HG03064 (cell line): ENCODE results near the gene C12orf75.
"Not testable (repeated sequence)": the region's sequence is repeated elsewhere in the genome, so short reads cannot be mapped to it uniquely, and the experiment has no call there.

Experiments used
- ATAC-seq: cut with Tn5 transposase; IDR thresholded peaks from one replicate; pipeline ENCODE4 v1.9.1; 2021; ENCODE audit warnings: low read depth; ENCODE audit not compliant: unreplicated experiment

C12orf75 gene

GRCh38 chr12:105334001-105334400 lies 3.5 kb downstream of the C12orf75 start:
- ATAC-seq, result no peak

GRCh38 chr12:105334582-105334981 lies 4.1 kb downstream of the C12orf75 start:
- ATAC-seq, result no peak

GRCh38 chr12:105335856-105336255 lies 5.4 kb downstream of the C12orf75 start:
- no peak for ATAC-seq

GRCh38 chr12:105336411-105336810 lies 5.9 kb downstream of the C12orf75 start:
- no peak for ATAC-seq

- ATAC-seq, result no peak
Observed at GRCh38 chr12:105337391-105337790, 6.9 kb downstream of the C12orf75 start.

- no peak for ATAC-seq
Observed at GRCh38 chr12:105338966-105339365, 8.5 kb downstream of the C12orf75 start.

GRCh38 chr12:105341010-105341409 lies 10.5 kb downstream of the C12orf75 start:
- ATAC-seq, result no peak

- ATAC-seq, result not testable (repeated sequence)
Observed at GRCh38 chr12:105341620-105342019, 11.1 kb downstream of the C12orf75 start.

- ATAC-seq, result no peak
Observed at GRCh38 chr12:105342464-105342863, 12.0 kb downstream of the C12orf75 start.

- no peak for ATAC-seq
Observed at GRCh38 chr12:105343836-105344235, 13.3 kb downstream of the C12orf75 start.

- ATAC-seq, result no peak
Observed at GRCh38 chr12:105347499-105347898, 17.0 kb downstream of the C12orf75 start.

GRCh38 chr12:105348142-105348541 lies 17.7 kb downstream of the C12orf75 start:
- no peak for ATAC-seq

- no peak for ATAC-seq
Observed at GRCh38 chr12:105348561-105348960, 18.1 kb downstream of the C12orf75 start.

GRCh38 chr12:105349138-105349537 lies 18.6 kb downstream of the C12orf75 start:
- no peak for ATAC-seq

- ATAC-seq, result peak; percentile 68
Observed at GRCh38 chr12:105351523-105351922, 21.0 kb downstream of the C12orf75 start.

- peak; percentile 83 for ATAC-seq
Observed at GRCh38 chr12:105352052-105352451, 21.6 kb downstream of the C12orf75 start.

GRCh38 chr12:105352940-105353635 lies 22.6 kb downstream of the C12orf75 start:
- ATAC-seq, result no peak

- ATAC-seq, result no peak
Observed at GRCh38 chr12:105355752-105356151, 25.3 kb downstream of the C12orf75 start.

- peak; percentile 75 for ATAC-seq
Observed at GRCh38 chr12:105357162-105357691, 26.7 kb downstream of the C12orf75 start.

GRCh38 chr12:105358789-105359188 lies 28.3 kb downstream of the C12orf75 start:
- no peak for ATAC-seq

- ATAC-seq, result no peak
Observed at GRCh38 chr12:105359856-105360255, 29.4 kb downstream of the C12orf75 start.

- no peak for ATAC-seq
Observed at GRCh38 chr12:105363890-105364289, 33.4 kb downstream of the C12orf75 start.
